GM19372 (cell line): ENCODE results near the gene FGD5.

Experiments used
- ATAC-seq: cut with Tn5 transposase; IDR thresholded peaks from one replicate; pipeline ENCODE4 v1.9.1; 2021; ENCODE audit warnings: mild to moderate bottlenecking, low read depth, moderate library complexity; ENCODE audit not compliant: unreplicated experiment

FGD5 gene

DNA sequence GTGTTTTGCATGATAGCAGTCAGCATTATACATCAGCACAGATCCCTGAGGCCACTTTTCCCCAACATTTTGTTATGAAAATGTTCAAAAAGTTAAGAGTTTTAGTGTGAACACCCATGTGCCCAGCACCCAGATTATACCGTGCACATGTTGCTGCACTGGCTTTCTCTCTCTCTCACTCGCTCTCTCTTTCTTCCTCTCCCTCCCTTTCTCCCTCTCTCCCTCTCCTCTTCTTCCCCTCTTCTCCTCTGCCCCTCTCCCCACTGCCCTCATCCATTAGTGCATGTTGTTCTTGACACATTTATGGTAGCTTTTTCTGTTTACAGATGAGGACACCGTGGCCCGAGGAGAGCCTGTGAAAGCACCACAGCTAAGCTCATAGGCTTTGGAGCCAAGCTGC is 7.3 kb downstream of the FGD5 start:
- ATAC-seq: no peak

DNA sequence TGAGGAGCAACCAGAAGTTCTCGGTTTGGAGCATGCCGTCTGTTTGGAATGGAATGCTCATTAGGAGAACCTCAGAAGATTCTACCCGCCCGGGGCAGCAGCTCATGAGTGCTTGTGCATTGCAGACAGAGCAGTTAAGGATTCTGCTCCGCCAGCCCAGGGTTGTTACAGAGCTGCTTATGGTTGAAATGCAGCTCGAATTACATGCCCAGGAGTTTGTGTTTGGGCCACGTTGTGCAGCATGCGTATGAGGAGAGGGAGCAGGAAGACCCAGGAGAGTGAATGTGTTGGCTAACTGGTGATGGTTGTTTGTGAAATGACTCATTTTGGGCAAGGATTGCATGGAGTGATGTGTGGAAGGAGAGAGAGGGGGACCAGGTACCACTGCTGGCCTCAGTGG is 9.0 kb downstream of the FGD5 start:
- ATAC-seq: no peak

DNA sequence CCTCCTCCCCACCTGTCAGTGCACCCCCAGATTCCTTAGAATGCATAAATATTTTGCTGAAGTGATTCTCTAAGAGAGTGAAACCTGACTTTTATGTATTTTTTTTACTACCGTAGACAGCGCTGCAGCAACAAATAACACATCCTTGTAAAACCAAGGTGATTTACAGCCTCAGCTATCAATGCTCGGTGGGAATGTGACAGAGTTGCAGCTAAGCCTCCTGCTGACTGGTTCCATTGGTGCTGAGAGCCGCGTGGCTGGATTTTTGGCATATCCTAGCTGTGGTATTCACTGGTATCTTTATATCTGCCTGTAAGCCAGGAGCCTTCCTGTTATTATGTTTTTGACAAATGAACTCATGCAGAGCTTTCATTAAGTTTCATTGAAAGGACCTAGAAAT is 11.0 kb downstream of the FGD5 start:
- no peak for ATAC-seq

DNA sequence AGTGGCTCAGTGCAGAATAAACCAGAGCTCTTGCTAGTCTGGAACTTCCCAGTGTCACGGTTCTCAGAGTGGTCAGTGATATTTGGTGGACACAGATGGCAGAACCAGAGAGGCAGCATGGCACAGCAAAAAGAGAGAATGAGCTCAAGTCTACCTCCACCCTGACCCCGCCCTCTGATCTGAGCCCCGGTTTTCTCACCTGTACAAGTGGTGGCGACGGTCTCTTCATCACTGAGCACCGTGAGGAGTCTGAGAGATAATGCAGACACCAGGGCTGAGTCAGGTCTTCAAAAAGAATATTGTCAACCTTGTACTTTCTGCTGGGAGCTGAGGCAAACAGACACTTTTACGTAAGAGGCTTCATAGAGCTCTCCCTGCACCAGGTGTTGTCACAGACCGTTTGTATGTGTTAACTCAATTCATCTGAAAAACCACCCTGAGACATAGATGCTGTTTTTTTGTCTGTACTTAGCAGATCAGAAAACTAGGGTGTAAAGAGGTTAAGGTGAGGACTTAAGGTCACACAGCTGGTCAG is 13.2 kb downstream of the FGD5 start:
- no peak for ATAC-seq

DNA sequence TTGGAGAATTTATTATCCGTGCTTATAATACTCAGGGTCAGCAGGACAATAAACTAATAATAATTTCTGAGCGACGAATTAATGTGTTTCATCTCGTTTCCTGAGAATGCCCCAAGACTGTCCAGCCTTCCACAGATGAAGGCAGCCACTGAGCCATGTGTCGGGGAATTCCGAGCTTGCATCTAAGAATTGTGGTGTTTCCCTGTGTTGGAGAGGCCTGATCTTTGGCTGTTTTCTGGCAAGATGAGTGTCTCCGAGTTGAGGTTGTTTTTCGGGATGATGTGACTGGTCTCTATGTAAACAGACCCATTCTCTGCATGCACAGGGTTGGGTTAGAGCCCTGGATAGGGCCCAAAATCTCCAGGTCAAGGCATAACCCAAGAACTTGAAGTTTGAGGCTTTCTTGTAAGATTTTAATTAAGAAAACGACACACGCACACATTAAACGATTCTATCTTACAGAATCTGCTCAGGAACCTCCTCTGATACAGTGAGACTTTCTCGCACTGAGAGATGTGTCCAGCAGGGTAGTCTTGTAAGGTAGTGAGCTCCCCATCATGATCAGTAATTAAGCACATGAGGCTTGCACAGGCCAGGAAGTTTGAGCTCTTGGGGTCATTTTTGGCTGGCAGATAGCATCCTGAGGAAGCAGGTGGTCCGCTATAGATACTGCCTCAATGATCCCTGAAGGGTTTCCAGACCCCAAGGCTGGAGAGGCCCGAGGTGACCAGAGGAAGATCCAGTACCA is 14.4 kb downstream of the FGD5 start:
- no peak for ATAC-seq

DNA sequence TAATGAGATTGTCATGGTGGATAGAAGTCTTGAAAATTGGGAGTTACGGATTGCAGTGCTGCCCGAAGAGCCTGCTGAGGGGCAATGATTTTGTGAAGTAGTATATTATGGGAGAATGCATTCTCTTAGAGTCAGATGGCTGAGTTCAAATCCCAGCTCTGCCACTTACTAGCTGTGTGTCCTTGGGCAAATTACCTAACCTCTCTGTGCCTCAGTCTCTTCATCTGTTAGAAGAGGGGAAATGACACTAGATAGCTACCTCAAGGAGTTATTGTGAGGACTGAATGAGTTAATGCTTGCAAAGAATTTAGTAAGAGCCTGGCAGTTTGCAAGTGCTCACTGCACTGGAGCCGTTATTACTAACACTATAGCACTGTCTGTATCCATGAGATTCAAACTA is 15.4 kb downstream of the FGD5 start:
- ATAC-seq: no peak

DNA sequence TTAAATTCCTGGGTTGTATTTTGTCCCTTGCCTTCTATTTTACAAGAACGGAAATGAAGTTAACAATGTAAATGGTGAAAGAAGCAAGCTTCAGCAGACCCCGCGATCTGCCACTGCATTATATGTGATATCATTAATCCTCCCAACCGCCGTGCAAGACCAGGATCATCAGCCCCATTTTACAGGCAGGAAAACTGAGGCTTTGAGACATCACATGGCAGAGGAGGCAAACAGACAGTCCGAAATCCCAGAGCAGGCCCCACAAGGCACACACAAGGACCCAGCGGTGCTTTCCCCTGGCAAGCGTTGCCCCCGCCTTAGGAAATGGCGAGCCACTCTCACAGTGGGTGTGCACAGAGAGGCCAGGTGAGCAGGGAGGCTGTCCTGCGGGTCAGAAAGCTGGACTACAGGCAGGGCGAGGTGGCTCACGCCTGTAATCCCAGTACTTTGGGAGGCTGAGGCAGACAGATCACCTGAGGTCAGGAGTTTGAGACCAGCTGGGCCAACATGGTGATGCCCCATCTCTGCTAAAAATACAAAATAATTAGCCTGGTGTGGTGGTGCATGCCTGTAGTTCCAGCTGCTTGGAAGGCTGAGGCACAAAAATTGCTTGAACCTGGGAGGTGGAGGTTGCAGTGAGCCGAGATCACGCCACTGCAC is 16.2 kb downstream of the FGD5 start:
- ATAC-seq: no peak

DNA sequence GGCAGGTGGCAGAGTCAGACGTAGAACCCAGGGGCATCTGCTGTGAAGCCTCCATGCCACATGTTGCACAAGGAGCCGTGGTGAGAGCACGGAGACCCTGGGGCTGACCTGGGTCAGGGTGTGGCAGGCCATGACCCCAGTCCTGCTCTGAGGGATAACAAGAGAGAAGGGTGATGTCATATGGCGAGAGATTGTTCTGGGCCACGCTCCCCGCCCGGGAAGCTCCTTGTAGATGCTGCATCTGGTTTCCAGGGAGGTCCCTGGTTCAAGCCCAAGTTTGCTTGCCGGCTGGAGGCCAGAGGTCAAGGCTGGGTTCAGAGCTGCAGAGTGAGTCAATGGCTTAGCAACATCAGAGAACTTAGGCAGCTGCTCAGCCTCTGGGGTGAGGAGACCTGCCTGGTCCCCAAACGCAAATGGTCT is 17.3 kb downstream of the FGD5 start:
- ATAC-seq: no peak

DNA sequence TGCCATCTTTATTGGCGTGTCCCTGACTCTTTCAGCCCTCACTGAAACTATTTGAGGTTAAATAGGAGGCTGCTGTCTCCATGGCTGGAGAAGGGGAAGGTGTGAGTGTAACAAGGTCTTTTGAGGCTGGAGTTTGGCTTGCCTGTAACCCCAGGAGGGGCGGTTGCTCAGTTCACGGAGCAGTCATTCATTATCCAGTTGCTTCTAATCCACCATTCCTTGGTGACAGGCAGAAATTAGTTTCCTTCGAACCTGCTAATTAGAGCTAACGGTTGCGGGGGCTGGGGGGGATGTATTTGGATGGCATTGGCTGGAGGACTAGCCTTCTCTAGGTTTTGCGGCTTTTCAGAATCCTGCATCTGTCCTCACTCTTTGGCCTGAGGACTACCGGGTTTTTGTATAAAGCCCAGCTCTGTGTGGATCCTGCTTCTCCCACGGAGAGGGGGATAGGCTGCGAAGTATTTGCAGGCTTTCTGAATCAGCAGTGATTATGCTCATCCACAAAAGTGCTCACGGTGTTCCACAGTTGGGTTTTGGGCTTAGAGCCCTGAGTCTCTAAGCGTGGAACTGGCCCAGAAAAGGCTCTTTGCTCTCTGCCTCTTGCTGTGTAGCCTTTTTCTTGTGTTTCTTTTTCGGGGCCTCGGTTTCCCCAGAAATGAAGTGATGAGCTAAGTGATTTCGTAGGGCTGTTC is 18.6 kb downstream of the FGD5 start:
- ATAC-seq: no peak

DNA sequence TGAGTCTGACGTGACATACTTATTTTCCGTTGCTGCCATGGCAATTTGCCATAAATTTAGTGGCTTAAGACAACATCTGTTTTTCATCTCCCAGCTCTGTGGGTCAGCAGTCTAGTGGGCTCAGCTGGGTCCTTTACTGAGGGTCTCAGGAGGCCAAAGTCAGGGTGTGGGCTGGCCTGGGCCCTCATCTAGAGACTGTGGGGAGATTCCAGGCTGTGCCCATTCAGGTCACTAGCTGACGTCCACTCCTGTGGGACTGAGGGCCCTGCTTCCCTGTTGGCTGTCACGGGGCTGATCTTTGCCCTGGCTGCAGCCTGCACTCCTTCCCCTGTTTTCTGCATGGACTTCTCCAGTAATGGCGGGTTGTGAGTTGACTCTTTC is 19.1 kb downstream of the FGD5 start:
- no peak for ATAC-seq

DNA sequence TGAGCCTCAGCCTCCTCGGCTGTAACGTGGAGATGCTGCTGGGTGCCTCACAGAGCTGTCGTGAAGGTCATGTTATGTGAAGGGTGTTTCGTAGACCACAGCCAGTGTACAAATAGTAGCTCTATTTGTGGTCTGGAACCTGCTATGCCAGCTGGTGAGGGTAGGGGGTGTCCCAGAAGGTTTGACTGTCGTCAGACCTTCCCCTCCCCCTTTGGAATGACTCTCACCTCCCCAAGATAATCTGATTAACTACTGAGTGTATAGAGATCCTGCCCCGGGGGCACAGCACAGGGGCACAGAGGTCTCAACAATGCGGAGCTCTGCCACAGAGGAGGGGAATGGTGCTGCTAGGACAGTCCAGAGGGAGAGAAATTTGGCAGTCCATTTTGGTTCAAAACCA is 20.5 kb downstream of the FGD5 start:
- ATAC-seq: no peak

DNA sequence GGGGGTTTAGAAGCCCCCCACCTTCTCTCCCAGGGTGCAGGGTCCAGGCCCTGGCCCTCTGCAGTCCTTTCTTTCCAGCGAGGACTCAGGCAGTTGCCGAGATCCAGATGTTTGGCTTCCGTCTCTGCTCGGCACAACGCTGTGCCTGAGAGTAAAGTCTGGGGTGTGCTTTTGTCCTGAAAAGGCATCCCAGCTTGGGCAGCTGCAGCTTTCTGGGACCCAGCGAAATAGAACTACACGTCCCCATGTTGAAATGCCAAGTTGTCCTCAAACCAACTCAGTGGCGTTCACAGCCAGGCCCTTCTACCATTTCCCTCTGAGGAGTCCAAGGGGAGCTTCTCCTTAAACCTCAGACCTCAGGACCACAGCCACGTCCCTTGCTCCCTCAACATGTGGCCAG is 23.1 kb downstream of the FGD5 start:
- no peak for ATAC-seq

DNA sequence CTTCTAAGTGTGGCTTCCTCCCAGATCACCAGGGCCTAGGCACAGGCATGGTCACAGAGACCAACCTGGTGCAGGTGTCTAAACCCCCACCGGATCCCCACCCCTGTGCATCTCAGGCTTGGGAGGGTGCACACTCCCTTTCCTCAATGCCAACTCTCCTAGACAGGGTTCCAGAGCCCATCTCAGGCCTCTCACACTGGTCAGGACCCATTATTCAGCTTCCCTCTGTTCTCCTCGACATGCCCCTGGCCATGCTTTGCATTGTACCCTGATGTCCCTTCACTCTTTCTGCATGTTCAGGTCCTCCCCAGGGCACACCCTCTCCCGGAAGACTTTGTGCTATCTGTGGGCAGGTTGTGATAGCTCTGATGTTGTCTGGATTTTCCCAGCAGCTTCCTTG is 23.5 kb downstream of the FGD5 start:
- ATAC-seq: no peak

DNA sequence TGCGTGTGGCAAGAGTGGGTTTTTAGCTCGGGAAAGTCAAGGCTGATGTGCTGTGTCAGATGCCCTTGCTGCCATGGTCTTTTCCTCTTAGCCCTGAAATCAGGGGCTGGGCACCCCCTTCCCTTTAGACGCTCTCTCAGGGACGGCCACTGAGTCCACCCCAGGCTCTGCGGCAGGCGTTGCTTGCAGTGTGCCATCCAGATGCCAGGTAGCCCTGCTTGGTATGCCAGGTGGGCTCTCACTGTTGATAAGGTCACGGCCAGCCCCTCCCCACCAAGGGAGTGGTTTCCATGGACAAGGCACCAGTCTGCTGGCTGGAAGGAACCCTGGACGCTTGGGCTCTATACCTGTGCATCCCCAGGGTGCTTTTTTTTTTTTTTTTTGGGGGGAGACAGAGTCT is 24.6 kb downstream of the FGD5 start:
- no peak for ATAC-seq

DNA sequence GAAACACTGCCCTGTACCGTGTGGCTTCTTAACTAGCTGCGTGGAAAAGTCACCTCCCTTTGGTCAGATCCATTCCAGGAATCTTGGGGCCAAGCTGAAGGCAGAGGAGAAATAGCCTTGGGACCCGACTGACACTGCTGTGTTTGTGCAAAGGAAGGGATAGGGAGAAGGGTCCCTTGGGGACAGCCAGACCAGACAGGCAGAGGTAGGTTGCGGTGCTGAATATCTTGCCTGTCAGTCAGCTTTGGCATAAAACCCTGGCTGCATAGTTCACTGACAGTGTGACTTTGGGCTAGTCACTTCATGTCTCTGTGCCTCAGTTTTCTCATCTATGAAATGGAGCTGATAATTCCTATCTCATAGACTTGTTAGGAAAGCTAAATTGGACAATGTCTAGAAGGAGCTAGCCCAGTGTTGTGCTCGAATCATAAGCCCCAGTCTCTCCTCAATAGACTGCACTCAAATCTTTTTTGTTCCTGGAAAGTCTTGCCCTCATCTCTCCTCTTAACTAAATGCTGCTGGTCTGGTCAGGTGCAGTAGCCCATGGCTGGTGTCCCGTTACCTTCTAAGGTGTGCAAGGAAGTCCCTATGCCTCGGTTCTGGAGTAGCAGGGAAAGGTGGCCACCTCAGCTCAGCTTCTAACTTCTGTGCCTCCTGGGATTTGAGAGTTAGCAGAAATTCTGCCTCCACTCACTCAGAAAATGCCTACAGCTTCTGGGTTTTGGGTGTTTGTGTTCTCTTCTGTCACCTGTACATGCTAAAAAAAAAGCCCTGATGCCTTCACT is 25.8 kb downstream of the FGD5 start:
- ATAC-seq: no peak

DNA sequence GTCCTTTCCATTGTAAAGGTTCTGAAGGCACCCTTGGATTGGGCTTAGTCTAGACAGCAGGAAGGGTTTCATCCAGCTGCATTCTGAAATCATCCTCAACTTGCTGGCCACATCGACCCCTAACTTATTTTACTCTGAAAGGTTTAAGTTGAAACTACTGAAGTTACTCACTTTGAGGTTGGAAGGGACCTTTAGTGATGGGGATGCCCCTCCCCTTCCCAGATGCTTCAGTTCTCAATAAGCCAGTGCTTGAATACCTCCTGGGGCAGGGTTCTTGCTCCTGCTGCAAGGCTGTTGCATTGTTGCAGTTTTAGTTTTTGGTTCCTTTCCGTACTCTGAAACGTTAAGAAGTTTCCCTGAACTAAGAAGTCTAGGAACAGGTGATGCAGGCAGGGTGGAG is 26.4 kb downstream of the FGD5 start:
- no peak for ATAC-seq

DNA sequence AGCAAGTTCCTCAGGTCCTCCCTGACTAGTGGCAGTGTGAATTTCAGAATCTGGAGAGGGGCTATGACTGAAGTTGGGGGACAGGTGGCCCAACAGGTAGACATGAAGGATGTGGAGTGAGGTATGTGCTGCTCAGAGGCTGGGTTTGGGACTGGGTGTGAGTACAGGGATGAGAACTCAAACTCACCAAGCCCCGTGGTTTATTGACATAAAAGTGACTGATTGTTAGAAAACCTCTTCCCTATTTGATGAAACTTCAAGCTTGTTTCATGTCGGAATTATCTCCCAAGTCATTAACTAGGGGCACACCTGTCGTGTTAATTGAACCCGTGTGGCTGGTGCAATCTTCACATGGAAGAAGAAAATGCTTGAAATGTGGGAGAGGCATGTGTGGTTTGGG is 27.1 kb downstream of the FGD5 start:
- ATAC-seq: no peak

DNA sequence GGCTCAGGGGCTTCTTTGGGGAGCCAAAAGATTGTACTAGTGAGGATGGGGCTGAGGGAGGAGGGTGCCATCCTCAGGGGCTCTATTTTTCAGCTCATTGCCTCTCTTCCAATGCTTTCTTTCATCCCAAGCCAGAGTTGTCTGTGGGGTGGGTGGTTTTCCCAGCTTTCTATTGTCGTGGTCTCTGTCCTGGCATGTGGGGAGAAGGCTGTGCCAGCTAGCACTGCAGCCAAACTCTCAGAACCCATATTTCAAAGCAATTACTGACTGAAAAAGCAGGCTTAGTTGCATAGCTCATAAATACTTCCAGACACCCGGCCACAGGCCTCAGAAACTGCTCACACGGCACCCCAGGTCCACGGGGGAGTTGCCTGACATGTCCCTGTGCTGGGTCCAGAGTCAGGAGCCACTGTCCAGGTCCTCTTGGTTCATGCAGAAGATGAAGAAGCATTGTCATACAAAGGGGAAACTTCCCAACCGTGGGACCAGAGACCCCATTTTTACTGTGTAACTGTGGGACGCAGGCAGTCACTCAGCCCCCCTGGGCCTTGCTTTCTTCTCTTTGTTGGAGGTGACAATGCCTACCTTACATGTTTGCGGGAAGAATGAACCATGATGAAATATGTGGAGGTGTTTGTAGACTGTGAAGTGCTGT is 27.6 kb downstream of the FGD5 start:
- no peak for ATAC-seq

DNA sequence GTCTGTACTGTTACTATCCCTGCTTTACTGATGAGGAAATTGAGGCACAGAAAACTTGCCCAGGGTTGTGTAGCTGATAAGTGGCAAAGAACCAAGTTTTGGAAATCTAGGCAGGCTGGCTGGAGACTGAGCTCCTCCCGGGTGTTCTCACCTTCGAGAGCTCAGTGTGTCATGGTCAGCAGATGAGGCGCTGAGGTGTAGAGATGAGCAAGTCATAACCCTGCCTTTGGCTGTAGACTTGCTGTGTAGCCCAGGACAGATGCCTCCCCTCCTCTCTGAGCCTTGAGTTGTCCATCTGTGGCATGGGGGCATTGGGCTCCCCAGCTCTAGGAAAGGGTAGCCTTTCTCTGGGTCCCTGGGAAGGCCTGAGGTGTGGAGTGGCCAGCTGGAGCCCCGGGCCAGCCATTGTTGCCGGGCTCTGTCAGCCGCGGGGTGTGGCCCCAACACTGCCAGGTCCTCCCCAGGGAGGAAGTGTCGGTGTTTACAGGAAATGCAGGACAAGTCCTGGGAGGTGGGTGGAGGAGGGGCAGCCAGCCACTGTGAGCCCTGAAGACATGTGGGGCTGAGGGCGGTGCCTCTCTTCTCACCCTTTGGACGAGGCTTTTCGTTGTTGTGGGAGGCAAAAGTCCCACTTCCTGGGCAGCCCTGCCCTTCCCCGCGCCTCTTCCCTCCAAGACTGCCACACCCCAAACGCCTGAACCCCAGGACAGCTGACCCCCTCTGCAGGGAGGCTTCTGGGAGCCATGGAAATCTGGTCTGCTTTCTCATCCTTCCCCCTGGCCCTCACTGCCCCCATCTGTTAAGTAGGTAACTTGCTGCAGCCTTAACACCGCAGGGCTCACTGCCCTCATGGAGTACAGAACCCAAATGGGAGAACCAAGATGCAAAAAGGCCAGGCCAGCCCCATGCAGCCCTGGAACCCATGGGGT is 29.1 kb downstream of the FGD5 start:
- no peak for ATAC-seq
